G401.6 (cell line): ENCODE measurements around the gene IHH.

ENCODE experiments used
- FAIRE-seq: peaks from 2 replicates; lab custom pipeline; 2012; peaks lifted over from hg19 to GRCh38; lab: Jason Lieb, UNC

Gene IHH

GRCh38 chr2:219060821-219061791 lies at the start of gene IHH:
TSS of gene IHH (minus strand) at chr2:219060921. CDS start at chr2:219060467, 454 bp downstream.
- no peak for FAIRE-seq

GRCh38 chr2:219109471-219109870 lies 48.8 kb upstream of the IHH start:
- FAIRE-seq, result no peak

- FAIRE-seq, result no peak
These were observed 47.0 kb upstream of the IHH start for GRCh38 chr2:219107758-219108157.

- no peak for FAIRE-seq
These were observed 45.5 kb upstream of the IHH start for GRCh38 chr2:219106251-219106650.

GRCh38 chr2:219104107-219105035 lies 43.6 kb upstream of the IHH start:
- FAIRE-seq, result peak; percentile 73

GRCh38 chr2:219099329-219099728 lies 38.6 kb upstream of the IHH start:
- no peak for FAIRE-seq

- FAIRE-seq, result no peak
These were observed 34.8 kb upstream of the IHH start for GRCh38 chr2:219095406-219095935.

GRCh38 chr2:219094171-219094570 lies 33.5 kb upstream of the IHH start:
- FAIRE-seq, result no peak

GRCh38 chr2:219090436-219091299 lies 29.9 kb upstream of the IHH start:
- no peak for FAIRE-seq

GRCh38 chr2:219089330-219089729 lies 28.6 kb upstream of the IHH start:
- FAIRE-seq, result no peak

- no peak for FAIRE-seq
These were observed 27.1 kb upstream of the IHH start for GRCh38 chr2:219087848-219088247.

- no peak for FAIRE-seq
These were observed 26.6 kb upstream of the IHH start for GRCh38 chr2:219087361-219087760.

GRCh38 chr2:219086196-219086595 lies 25.5 kb upstream of the IHH start:
- FAIRE-seq, result no peak

- FAIRE-seq, result no peak
These were observed 24.1 kb upstream of the IHH start for GRCh38 chr2:219084791-219085190.

- FAIRE-seq, result no peak
These were observed 21.7 kb upstream of the IHH start for GRCh38 chr2:219082332-219082958.

GRCh38 chr2:219081701-219082331 lies 21.1 kb upstream of the IHH start:
- no peak for FAIRE-seq

GRCh38 chr2:219081096-219081495 lies 20.4 kb upstream of the IHH start:
- FAIRE-seq, result no peak

GRCh38 chr2:219079417-219079816 lies 18.7 kb upstream of the IHH start:
- no peak for FAIRE-seq

GRCh38 chr2:219078951-219079350 lies 18.2 kb upstream of the IHH start:
- FAIRE-seq, result no peak

- FAIRE-seq, result no peak
These were observed 17.4 kb upstream of the IHH start for GRCh38 chr2:219078126-219078525.

GRCh38 chr2:219076253-219076652 lies 15.5 kb upstream of the IHH start:
- no peak for FAIRE-seq
